Activated CD8-positive, alpha-beta memory T cell treated with anti-CD3 and anti-CD28 coated beads for 48 hours (primary cell): ENCODE data around the gene CLASP2.
"Not testable (repeated sequence)": the region's sequence is repeated elsewhere in the genome, so short reads cannot be mapped to it uniquely, and the experiment has no call there.

Experiments
- DNase-seq, 3 experiments: peaks; one replicate each; pipeline ENCODE4 v3.0.0-alpha.2; 2020; ENCODE audit warnings: low read depth in 2 of 3, low spot score in 2 of 3

The CLASP2 gene

GRCh38 chr3:33717866-33718594 lies at the start of gene CLASP2:
Gene CLASP2 (minus strand): TSS chr3:33718254. CDS start chr3:33718002, 252 bp downstream.
- peak; percentile 67 to 74 (median 71) for DNase-seq

GRCh38 chr3:33758864-33759263 lies 40.8 kb upstream of the CLASP2 start:
- DNase-seq = no peak

DNA sequence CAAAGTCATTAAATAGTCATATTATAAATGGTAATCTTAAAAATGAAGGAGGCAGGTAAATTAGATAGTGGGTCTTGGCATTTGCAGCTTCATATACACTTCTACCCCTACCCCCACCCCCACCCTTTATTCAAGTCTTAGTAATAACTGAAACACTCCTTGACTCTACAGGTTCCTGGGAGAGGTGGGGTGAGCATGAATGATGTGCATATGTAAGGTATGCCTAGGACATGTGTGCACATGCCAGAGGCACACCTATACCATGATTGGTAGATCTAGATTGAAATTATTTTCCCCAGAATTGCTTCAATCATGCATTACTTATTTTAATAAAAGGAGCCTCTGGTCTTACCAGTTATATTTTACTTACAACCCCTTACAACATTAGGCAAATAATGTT lies 40.2 kb upstream of the CLASP2 start:
- no peak for DNase-seq

GRCh38 chr3:33754391-33754790 lies 36.3 kb upstream of the CLASP2 start:
- not testable (repeated sequence) for DNase-seq

DNA sequence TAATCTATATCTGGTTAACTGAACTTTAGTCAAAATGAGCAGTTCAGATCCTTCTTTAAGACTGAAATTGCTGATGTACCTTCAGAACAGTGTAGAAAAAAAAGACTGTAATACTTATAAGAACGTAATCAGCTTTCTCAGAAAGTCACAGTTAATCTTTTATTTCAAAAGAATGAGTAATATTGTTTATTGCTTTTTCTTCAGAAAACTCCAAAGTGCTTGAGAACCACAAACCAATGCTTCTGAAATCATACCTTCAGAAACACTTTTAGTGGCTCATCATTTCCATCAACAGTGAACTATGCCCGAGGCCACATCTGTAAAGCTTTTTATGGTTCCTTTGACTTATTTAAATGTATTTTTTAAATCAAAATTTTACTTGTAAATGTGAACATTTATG lies 33.3 kb upstream of the CLASP2 start:
- no peak for DNase-seq

GRCh38 chr3:33750211-33750548 lies 32.1 kb upstream of the CLASP2 start:
- no peak for DNase-seq

DNA sequence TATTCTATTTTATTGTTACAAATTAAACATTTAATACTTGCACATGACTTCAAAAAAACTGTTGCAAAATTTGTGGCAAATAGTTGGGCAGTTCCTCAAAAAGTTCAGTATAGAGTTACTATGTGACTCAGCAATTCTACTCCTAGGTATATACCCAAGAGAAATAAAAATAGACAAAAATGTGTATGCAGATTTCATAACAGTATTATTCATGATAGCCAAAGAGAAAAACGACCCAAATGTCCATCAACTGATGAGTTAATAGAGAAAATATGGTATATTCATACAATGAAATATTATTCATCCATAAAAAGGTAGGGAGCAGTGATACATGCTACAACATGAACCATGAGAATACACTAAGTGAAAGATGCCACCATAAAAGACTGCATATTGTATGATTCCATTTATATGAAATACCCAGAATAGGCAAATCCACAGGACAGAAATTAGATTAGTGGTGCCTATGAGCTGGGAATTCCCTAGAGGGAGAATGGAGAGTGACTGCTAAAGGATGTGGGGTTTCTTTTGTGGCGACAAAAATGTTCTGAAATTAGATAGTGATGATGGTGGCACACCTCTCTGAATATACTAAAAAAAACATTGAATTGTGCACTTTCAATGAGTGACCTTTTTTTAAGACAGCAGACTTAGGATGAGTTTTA lies 31.6 kb upstream of the CLASP2 start:
- no peak for DNase-seq

- no peak for DNase-seq
Measured at GRCh38 chr3:33746416-33747116, 28.5 kb upstream of the CLASP2 start.

- no peak for DNase-seq
Measured at GRCh38 chr3:33737146-33737545, 19.1 kb upstream of the CLASP2 start.

DNA sequence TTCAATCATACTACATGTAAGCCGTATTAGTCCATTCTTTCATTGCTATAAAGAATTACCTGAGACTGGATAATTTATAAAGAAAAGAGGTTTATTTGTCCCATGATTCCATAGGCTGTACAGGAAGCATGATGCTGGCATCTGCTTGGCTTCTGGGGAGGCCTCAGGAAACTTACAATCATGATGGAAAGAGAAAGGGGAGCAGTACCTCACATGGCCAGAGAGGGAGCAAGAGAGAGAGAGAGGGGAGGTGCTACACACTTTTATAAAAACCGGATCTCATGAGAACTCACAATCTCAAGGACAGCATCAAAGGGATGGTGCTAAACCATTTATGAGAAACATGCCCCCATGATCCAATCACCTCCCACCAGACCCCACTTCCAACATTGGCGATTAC lies 14.3 kb upstream of the CLASP2 start:
- DNase-seq = no peak

GRCh38 chr3:33729993-33730392 lies 11.9 kb upstream of the CLASP2 start:
- DNase-seq = no peak

- no peak for DNase-seq
Measured at GRCh38 chr3:33724256-33724655, 6.2 kb upstream of the CLASP2 start.

DNA sequence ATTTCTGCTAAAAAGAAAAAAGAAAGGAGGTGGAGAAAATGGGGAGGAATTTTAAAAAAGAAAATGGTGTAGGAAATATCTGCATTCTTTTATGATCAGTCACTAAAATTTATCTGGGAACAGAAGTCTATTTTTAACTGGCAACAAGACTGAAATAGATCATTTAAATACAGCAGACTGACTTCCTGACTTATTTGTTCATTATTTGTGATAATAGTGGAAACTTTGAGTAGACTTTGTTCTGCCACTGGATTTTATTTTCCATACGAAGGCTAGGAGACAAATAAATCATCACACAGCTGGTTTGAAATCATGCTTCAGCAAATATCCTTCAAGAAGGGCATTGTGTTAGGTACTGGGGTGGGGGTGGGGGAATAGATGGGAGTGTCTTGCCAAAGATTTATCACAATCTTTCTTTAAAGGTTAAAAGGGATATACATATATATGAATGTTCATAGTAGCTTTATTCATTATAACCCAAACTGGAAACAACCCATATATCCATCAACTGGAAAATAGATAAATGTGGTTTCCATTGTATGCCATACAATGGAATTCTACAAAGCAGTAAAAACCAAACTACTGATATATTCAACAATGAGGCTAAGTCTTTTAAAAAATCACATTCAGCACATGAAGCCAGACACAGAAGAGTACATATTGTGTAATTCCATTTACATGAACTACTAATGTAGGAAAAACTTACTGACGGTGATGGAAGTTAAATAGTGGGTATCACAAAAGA lies 4.7 kb upstream of the CLASP2 start:
- DNase-seq = no peak

DNA sequence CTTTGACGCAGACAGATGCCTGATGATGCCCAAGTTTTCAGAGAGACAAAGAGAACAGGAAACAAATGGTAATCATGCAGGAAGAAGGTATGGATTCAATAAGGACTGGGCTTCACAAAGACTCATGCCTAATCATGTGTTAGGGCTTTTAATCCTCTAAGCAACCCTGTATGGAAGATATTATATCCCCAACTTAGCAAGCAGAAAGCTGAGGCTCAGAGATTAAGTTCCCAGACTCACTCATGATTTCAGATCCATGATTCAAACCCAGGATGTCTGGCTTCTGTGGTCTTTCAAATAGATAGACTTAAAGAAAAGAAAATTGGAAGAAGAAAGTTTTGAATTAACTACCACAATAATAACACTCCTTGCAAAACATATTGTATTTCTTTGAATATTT lies 4.1 kb upstream of the CLASP2 start:
- no peak for DNase-seq

DNA sequence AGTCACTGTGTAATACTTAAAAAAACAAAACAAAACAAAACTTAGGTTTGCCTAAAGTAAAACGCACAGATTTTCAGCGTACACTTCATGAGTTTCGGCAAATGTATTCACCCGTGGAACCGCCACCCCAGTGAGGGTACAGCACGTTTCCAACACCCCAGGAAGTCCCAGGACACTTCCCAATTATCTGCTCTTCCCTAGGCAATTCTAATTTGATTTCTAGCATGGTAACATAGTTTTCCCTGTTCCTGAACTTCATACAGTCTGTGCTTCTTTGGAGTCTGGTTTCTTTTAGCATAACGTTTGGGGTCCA lies 497 bp upstream of the CLASP2 start:
- no peak for DNase-seq

DNA sequence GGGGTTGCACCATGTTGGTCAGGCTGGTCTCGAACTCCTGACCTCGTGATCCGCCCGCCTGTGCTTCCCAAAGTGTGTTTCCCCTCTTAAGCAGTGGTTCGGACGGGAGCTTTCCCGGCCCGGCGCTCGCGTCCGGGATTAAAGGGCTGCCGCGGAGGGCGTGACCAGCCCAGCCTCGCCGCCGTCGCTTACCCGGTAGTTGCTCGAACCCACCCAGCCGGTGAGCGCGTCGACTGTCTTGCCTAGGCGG lies 513 bp downstream of the CLASP2 start:
- peak in 1 of 3 experiments; percentile 15 for DNase-seq

GRCh38 chr3:33716227-33716626 lies 1.8 kb downstream of the CLASP2 start:
- no peak for DNase-seq

DNA sequence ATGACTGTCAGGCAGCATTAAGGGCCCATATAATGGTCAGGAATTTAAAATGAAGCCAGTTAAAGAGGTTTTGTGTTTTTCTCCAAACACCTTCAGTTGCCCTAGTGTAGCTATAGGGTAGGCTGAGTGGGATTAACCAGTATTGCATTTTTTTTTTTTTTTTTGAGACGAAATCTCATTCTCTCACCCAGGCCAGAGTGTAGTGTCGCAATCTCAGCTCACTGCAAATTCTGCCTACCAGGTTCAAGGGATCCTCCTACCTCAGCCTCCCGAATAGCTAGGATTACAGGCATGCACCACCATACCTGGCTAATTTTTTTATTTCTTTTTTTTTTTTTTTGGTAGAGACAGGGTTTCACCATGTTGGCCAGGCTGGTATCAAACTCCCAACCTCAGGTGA lies 7.0 kb downstream of the CLASP2 start:
- DNase-seq = no peak

GRCh38 chr3:33706056-33706455 lies 12.0 kb downstream of the CLASP2 start:
- no peak for DNase-seq

- no peak for DNase-seq
Measured at GRCh38 chr3:33704891-33705290, 13.2 kb downstream of the CLASP2 start.

DNA sequence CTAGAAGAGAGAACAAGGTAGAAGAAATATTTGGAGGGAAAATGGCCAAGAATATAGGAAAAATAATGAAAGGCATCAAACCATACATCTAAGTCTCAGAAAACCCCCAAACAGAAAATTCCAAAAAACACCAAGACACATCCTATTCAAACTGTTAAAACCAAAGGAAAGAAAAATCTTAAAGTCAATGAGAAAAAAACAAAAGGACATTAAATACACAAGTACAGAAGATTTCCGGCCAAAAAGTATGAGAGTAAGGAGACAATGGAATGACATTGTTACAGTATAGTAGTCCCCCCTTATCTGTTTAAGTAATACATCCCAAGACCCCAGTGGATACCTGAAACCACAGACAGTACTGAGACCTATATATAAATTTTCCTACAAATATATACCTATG lies 18.8 kb downstream of the CLASP2 start:
- DNase-seq = no peak

- DNase-seq = no peak
Measured at GRCh38 chr3:33694944-33695343, 23.1 kb downstream of the CLASP2 start.
